IMR-90 (cell line): Measurements from ENCODE around the gene CREB5. TPM values are rescaled to one million over a fixed set of nuclear protein-coding genes. Genes with fewer than 3 reads are reported as not detected.

ENCODE experiments used
- ATAC-seq: fragments of 200-7000 bp; cut with Tn5 transposase; 2 replicates; pipeline ENCODE4 v1.9.1; 2020; ENCODE audit warnings: low read depth, mild to moderate bottlenecking, moderate library complexity
- BruUV-seq: library from RNA; stranded (reverse); fragments of 400-500 nt; replicated peaks from 2 replicates; lab custom pipeline; 2021; lab: Mats Ljungman, UMichigan
- CTCF ChIA-PET: fragments of 300-600 bp; formaldehyde crosslinking; extraction: SDS; loops from one replicate; lab custom pipeline; 2021; ENCODE audit warnings: antibody characterized with exemption; lab: Yijun Ruan, JAX
- POLR2A ChIA-PET: fragments of 300-600 bp; sonication (Branson Sonifier 250); formaldehyde crosslinking; loops from one replicate; lab custom pipeline; 2022; ENCODE audit warnings: antibody characterized with exemption; ENCODE audit not compliant: unreplicated experiment; lab: Charles Lee
- DNase-seq: peaks from one replicate; pipeline ENCODE4 v3.0.0; 2013
- H2AFZ ChIP-seq: replicated peaks from 2 replicates; pipeline ENCODE3; 2013; ENCODE audit warnings: low read length, mild to moderate bottlenecking; ENCODE audit not compliant: poor library complexity
- H2AK5ac ChIP-seq: 2 replicates; pipeline ENCODE4 v1.6.1; 2013; ENCODE audit warnings: low read depth, low read length, inconsistent platforms
- H2AK9ac ChIP-seq: replicated peaks from 2 replicates; pipeline ENCODE3; 2013; ENCODE audit warnings: mild to moderate bottlenecking, low read depth, low read length, moderate library complexity; ENCODE audit not compliant: poor library complexity
- H2BK120ac ChIP-seq: 2 replicates; pipeline ENCODE4 v1.6.1; 2013; ENCODE audit warnings: low read depth, low read length, inconsistent platforms
- H2BK15ac ChIP-seq: 3 replicates; pipeline ENCODE4 v1.6.1; 2013; ENCODE audit warnings: low read depth, low read length, inconsistent platforms
- H2BK20ac ChIP-seq: 2 replicates; pipeline ENCODE4 v1.6.1; 2013; ENCODE audit warnings: low read depth, mild to moderate bottlenecking, inconsistent platforms, low read length, moderate library complexity
- H2BK5ac ChIP-seq: 2 replicates; pipeline ENCODE4 v1.6.1; 2013; ENCODE audit warnings: mild to moderate bottlenecking, low read depth, low read length, inconsistent platforms; ENCODE audit not compliant: poor library complexity, severe bottlenecking
- H3K14ac ChIP-seq: replicated peaks from 2 replicates; pipeline ENCODE4 v1.6.1; 2013; ENCODE audit warnings: low read depth, low read length, inconsistent platforms
- H3K18ac ChIP-seq: 2 replicates; pipeline ENCODE4 v1.6.1; 2013; ENCODE audit warnings: low read depth, low read length, control low read depth
- H3K23ac ChIP-seq: 2 replicates; pipeline ENCODE4 v1.6.1; 2013; ENCODE audit warnings: low read depth, low read length, inconsistent platforms
- H3K27ac ChIP-seq: 2 replicates; pipeline ENCODE4 v1.5.1; 2013; ENCODE audit warnings: mild to moderate bottlenecking, control low read depth, low read length; ENCODE audit not compliant: insufficient read depth
- H3K27me3 ChIP-seq: 2 replicates; pipeline ENCODE4 v1.6.1; 2013; ENCODE audit warnings: low read length; ENCODE audit not compliant: control insufficient read depth, insufficient read depth
- H3K36me3 ChIP-seq: 2 replicates; pipeline ENCODE4 v1.6.1; 2013; ENCODE audit warnings: low read length, mixed read lengths; ENCODE audit not compliant: control insufficient read depth, insufficient read depth
- H3K4ac ChIP-seq: 2 replicates; pipeline ENCODE4 v1.6.1; 2013; ENCODE audit warnings: low read depth, low read length, inconsistent platforms
- H3K4me1 ChIP-seq: 2 replicates; pipeline ENCODE4 v1.6.1; 2013; ENCODE audit warnings: low read length, mixed read lengths; ENCODE audit not compliant: control insufficient read depth, insufficient read depth
- H3K4me2 ChIP-seq: 2 replicates; pipeline ENCODE4 v1.6.1; 2013; ENCODE audit warnings: low read depth, mild to moderate bottlenecking, control low read depth, low read length, moderate library complexity
- H3K4me3 ChIP-seq: 2 replicates; pipeline ENCODE4 v1.5.1; 2013; ENCODE audit warnings: low read depth, mild to moderate bottlenecking, control low read depth, low read length, moderate library complexity; ENCODE audit not compliant: insufficient read depth
- H3K56ac ChIP-seq: 2 replicates; pipeline ENCODE4 v1.6.1; 2013; ENCODE audit warnings: low read length, inconsistent platforms; ENCODE audit not compliant: insufficient read depth; ENCODE audit errors: extremely low read depth
- H3K79me1 ChIP-seq, 2 experiments: 2 replicates each; pipeline ENCODE4 v1.6.1; 2013; ENCODE audit warnings: low read length in 2 of 2, inconsistent platforms in 1 of 2, low read depth in 1 of 2
- H3K9ac ChIP-seq: 2 replicates; pipeline ENCODE4 v1.6.1; 2013; ENCODE audit warnings: low read depth, low read length, control low read depth
- H3K9me1 ChIP-seq: 2 replicates; pipeline ENCODE4 v1.6.1; 2013; ENCODE audit warnings: low read length, inconsistent platforms; ENCODE audit not compliant: insufficient read depth
- H3K9me3 ChIP-seq: 2 replicates; pipeline ENCODE4 v1.6.1; 2013; ENCODE audit warnings: low read length; ENCODE audit not compliant: control insufficient read depth, insufficient read depth
- H4K20me1 ChIP-seq: 2 replicates; pipeline ENCODE4 v1.6.1; 2013; ENCODE audit warnings: low read length, inconsistent platforms; ENCODE audit not compliant: insufficient read depth
- H4K5ac ChIP-seq: 2 replicates; pipeline ENCODE4 v1.6.1; 2013; ENCODE audit warnings: mild to moderate bottlenecking, low read depth, low read length, control low read depth
- H4K8ac ChIP-seq, 2 experiments: 2 replicates each; pipeline ENCODE4 v1.6.1; 2013; ENCODE audit warnings: low read depth in 2 of 2, low read length in 2 of 2, control low read depth in 1 of 2, inconsistent platforms in 1 of 2
- H4K91ac ChIP-seq: 2 replicates; pipeline ENCODE4 v1.6.1; 2013; ENCODE audit warnings: low read depth, low read length, inconsistent platforms; ENCODE audit not compliant: insufficient read depth
- BHLHE40 ChIP-seq: fragments of 150-350 bp; IDR thresholded peaks from 2 replicates; pipeline ENCODE4 v1.6.1; 2016; ENCODE audit warnings: mild to moderate bottlenecking, low read depth, low read length
- CEBPB ChIP-seq: IDR thresholded peaks from 2 replicates; pipeline ENCODE4 v1.6.1; 2012; ENCODE audit warnings: low read depth, low read length, improper control_type of control experiment
- CHD1 ChIP-seq: IDR thresholded peaks from 2 replicates; pipeline ENCODE4 v1.6.1; 2012; ENCODE audit warnings: low read depth, low read length, improper control_type of control experiment
- CTCF ChIP-seq: conservative IDR thresholded peaks from 2 replicates; pipeline ENCODE4 v1.5.1; 2012; ENCODE audit warnings: mild to moderate bottlenecking, low read depth, low read length, improper control_type of control experiment
- ELK1 ChIP-seq: fragments of 150-350 bp; IDR thresholded peaks from 2 replicates; pipeline ENCODE4 v1.6.1; 2016; ENCODE audit warnings: low read depth, mild to moderate bottlenecking, low read length, moderate library complexity, borderline replicate concordance
- FOS ChIP-seq: fragments of 150-350 bp; IDR thresholded peaks from 2 replicates; pipeline ENCODE4 v1.6.1; 2016; ENCODE audit warnings: low read depth, low read length
- MAFK ChIP-seq: IDR thresholded peaks from 2 replicates; pipeline ENCODE4 v1.6.1; 2012; ENCODE audit warnings: low read depth, low read length, improper control_type of control experiment
- MAZ ChIP-seq: IDR thresholded peaks from 2 replicates; pipeline ENCODE4 v1.6.1; 2012; ENCODE audit warnings: low read depth, mild to moderate bottlenecking, low read length, improper control_type of control experiment, moderate library complexity, borderline replicate concordance
- MXI1 ChIP-seq: IDR thresholded peaks from 2 replicates; pipeline ENCODE4 v1.6.1; 2012; ENCODE audit warnings: low read depth, mild to moderate bottlenecking, low read length, moderate library complexity, borderline replicate concordance
- NFE2L2 ChIP-seq: fragments of 150-350 bp; IDR thresholded peaks from 2 replicates; pipeline ENCODE4 v1.6.1; 2016; ENCODE audit warnings: low read depth, mild to moderate bottlenecking, low read length
- POLR2A ChIP-seq: IDR thresholded peaks from 2 replicates; pipeline ENCODE4 v1.6.1; 2012; ENCODE audit warnings: mild to moderate bottlenecking, low read depth, low read length
- RAD21 ChIP-seq: IDR thresholded peaks from 2 replicates; pipeline ENCODE4 v1.6.1; 2012; ENCODE audit warnings: low read length, improper control_type of control experiment
- RCOR1 ChIP-seq: IDR thresholded peaks from 2 replicates; pipeline ENCODE4 v1.6.1; 2012; ENCODE audit warnings: mild to moderate bottlenecking, low read length, improper control_type of control experiment; ENCODE audit not compliant: insufficient replicate concordance
- RFX5 ChIP-seq: IDR thresholded peaks from 2 replicates; pipeline ENCODE4 v1.8.0; 2012; ENCODE audit warnings: low read depth, mild to moderate bottlenecking, low read length, moderate library complexity
- SMC3 ChIP-seq: fragments of 150-350 bp; IDR thresholded peaks from 2 replicates; pipeline ENCODE4 v1.6.1; 2016; ENCODE audit warnings: low read depth, mild to moderate bottlenecking, antibody characterized with exemption, low read length, moderate library complexity
- USF2 ChIP-seq: fragments of 150-350 bp; IDR thresholded peaks from 2 replicates; pipeline ENCODE4 v1.6.1; 2017; ENCODE audit warnings: mild to moderate bottlenecking, antibody characterized with exemption, low read length, low read depth
- WGBS, 2 experiments: methylation state at CpG; one replicate each; pipeline versions ENCODE4 v1.1.5 to v1.1.7; 2013; ENCODE audit warnings: missing lambda C conversion rate in 2 of 2; ENCODE audit not compliant: insufficient read length in 1 of 2; ENCODE audit errors: extremely low coverage in 2 of 2; 5-methylcytosine and 5-hydroxymethylcytosine counted together
- dilution Hi-C: fragments of 300-500 bp; cut with HindIII; formaldehyde crosslinking; loops from one replicate; pipeline ENCODE4 v1.14.3; 2018; ENCODE audit warnings: low sequenced_read_pairs; ENCODE audit not compliant: unreplicated experiment
- in situ Hi-C: fragments of 300-500 bp; cut with MboI; formaldehyde crosslinking; loops from 3 replicates; pipeline ENCODE4 v1.14.3; 2019; ENCODE audit warnings: low sequenced_read_pairs, inconsistent platforms, mixed read lengths
- intact Hi-C: fragments of 100-400 bp; cut with micrococcal nuclease; formaldehyde crosslinking; loops from 2 replicates; pipeline ENCODE4 v1.10.0; 2022
- polyA plus RNA-seq, 3 experiments: library from polyadenylated mRNA; depleted of rRNA; stranded (reverse); fragments of >200 nt; gene quantifications; 2 replicates each; pipeline ENCODE4 v1.2.3, GENCODE V29; 2012; ENCODE audit warnings: low replicate concordance in 1 of 3
- total RNA-seq: library from RNA; depleted of rRNA; stranded (reverse); fragments of >200 nt; gene quantifications from 2 replicates; pipeline ENCODE4 v1.2.3, GENCODE V29; 2012

Gene CREB5
- total and polyA plus RNA-seq, 2 of the 4 experiments (the other 2 are of a cell fraction): 7.3 to 13.1 TPM

GRCh38 chr7:28480595-28480994, 68.3 kb downstream of the CREB5 start:
- Histone ChIP-seq H3K23ac (no peak overlapping the region), H3K9me3 (no peaks in the 10 kb centered on the region), H3K27ac (peak overlapping the region; percentile 49; the same call in 1 of the 2 replicates), H2AK5ac (no peak overlapping the region), H4K20me1 (no peaks in the 10 kb centered on the region), H3K36me3 (no peaks in the 10 kb centered on the region), H4K91ac (no peak overlapping the region), H3K14ac (no peak overlapping the region), H2BK5ac (no peak overlapping the region), H3K9ac (no peak overlapping the region), H2AK9ac (no peak overlapping the region), H2BK15ac (no peak overlapping the region), H3K18ac (no peak overlapping the region), H3K9me1 (no peaks in the 10 kb centered on the region; the same call in 1 of the 2 replicates), H3K4ac (no peak overlapping the region), H3K27me3 (no peaks in the 10 kb centered on the region), H3K4me3 (no peak overlapping the region), H4K8ac (no peak overlapping the region), H3K56ac (no peak overlapping the region), H2BK120ac (no peak overlapping the region), H3K79me1 (no peaks in the 10 kb centered on the region), H2BK20ac (no peak overlapping the region), H2AFZ (no peak overlapping the region), H3K4me2 (no peak overlapping the region), H4K5ac (no peak overlapping the region; the same call in 1 of the 2 replicates), H3K4me1 (peaks cover 6% of the 10 kb centered on the region)
- WGBS, 2 experiments: no CpG with 5 or more reads among the region's 3 CpGs
- in situ Hi-C loops: no loop called here
- TF ChIP-seq SMC3 (no peak), CEBPB (no peak), POLR2A (no peak), BHLHE40 (no peak), RAD21 (no peak), CHD1 (no peak), RCOR1 (no peak), MAZ (no peak), MXI1 (no peak), NFE2L2 (no peak), CTCF (no peak), USF2 (no peak), MAFK (no peak), FOS (no peak), ELK1 (no peak), RFX5 (no peak)
- POLR2A ChIA-PET: no interaction called here
- CTCF ChIA-PET: no interaction called here
- no TSS peak for BruUV-seq
- intact Hi-C loops: loop anchor here (5.0 kb wide), 1 partner anchor 52 kb away; no protein-coding TSS in a partner anchor
- dilution Hi-C loops: no loop called here
- ATAC-seq (no peak), DNase-seq (no peak)
